GM12878 (cell line): Measurements from ENCODE around the gene SCAMP4. TPM values are rescaled to one million over a fixed set of nuclear protein-coding genes. Genes with fewer than 3 reads are reported as not detected.

Source experiments
- ATAC-seq: fragments of 200-7000 bp; cut with Tn5 transposase; 3 replicates; pipeline ENCODE4 v1.9.1; 2020; ENCODE audit warnings: mild to moderate bottlenecking, moderate library complexity
- BruUV-seq: library from RNA; stranded (reverse); fragments of 400-500 nt; replicated peaks from 2 replicates; lab custom pipeline; 2021; lab: Mats Ljungman, UMichigan
- CTCF ChIA-PET: fragments of 300-600 bp; sonication (Branson Sonifier 250); formaldehyde crosslinking; extraction: SDS; loops from one replicate; lab custom pipeline; 2021; ENCODE audit warnings: inconsistent platforms; lab: Yijun Ruan, JAX
- POLR2A ChIA-PET: fragments of 350-600 bp; formaldehyde crosslinking; extraction: SDS; loops from one replicate; lab custom pipeline; 2021; ENCODE audit warnings: inconsistent platforms; lab: Charles Lee
- RAD21 ChIA-PET: fragments of 300-600 bp; sonication (Branson Sonifier 250); formaldehyde crosslinking; loops from one replicate; lab custom pipeline; 2023; ENCODE audit warnings: antibody characterized with exemption; ENCODE audit not compliant: unreplicated experiment; lab: Charles Lee
- SMC1A ChIA-PET: fragments of 300-600 bp; sonication (Branson Sonifier 250); formaldehyde crosslinking; loops from one replicate; lab custom pipeline; 2023; ENCODE audit not compliant: unreplicated experiment, uncharacterized antibody; lab: Charles Lee
- DNase-seq: peaks from one replicate; pipeline ENCODE4 v3.0.0-alpha.2; 2011; ENCODE audit warnings: low read depth, low spot score
- FAIRE-seq: peaks from 3 replicates; lab custom pipeline; 2011; peaks lifted over from hg19 to GRCh38; lab: Jason Lieb, UNC
- H2AFZ ChIP-seq: 2 replicates; pipeline ENCODE4 v1.6.0; 2011; ENCODE audit warnings: low read depth, low read length, control low read depth; ENCODE audit not compliant: control insufficient read depth
- H3K27ac ChIP-seq: 2 replicates; pipeline ENCODE4 v1.5.1; 2011; ENCODE audit warnings: control low read depth; ENCODE audit not compliant: control insufficient read depth, insufficient read depth
- H3K27me3 ChIP-seq, 2 experiments: replicated peaks in 1 of 2; 2 replicates each; pipeline versions ENCODE4 v1.6.0 to v1.6.1; 2011; ENCODE audit warnings: low read length in 1 of 2; ENCODE audit not compliant: control insufficient read depth in 2 of 2, insufficient read depth in 2 of 2
- H3K36me3 ChIP-seq, 2 experiments: 2 replicates each; pipeline ENCODE4 v1.5.1; 2011; ENCODE audit warnings: low read length in 1 of 2; ENCODE audit not compliant: control insufficient read depth in 2 of 2, insufficient read depth in 2 of 2
- H3K4me1 ChIP-seq: 2 replicates; pipeline ENCODE4 v1.6.1; 2011; ENCODE audit warnings: mild to moderate bottlenecking, low read length, moderate library complexity, mixed read lengths; ENCODE audit not compliant: control insufficient read depth, insufficient read depth
- H3K4me2 ChIP-seq: 2 replicates; pipeline ENCODE4 v1.6.0; 2011; ENCODE audit warnings: control low read depth; ENCODE audit not compliant: control insufficient read depth, insufficient read depth
- H3K4me3 ChIP-seq: fragments of 200-600 bp; sonication (generic); 2 replicates; pipeline ENCODE4 v1.5.1; 2016
- H3K79me2 ChIP-seq: 2 replicates; pipeline ENCODE4 v1.6.0; 2011; ENCODE audit warnings: low read length; ENCODE audit not compliant: control insufficient read depth, insufficient read depth
- H3K9ac ChIP-seq: 2 replicates; pipeline ENCODE4 v1.8.0; 2011; ENCODE audit warnings: low read length, control low read depth, mixed read lengths; ENCODE audit not compliant: control insufficient read depth, insufficient read depth
- H3K9me3 ChIP-seq: replicated peaks from 3 replicates; pipeline ENCODE4 v1.5.1; 2011; ENCODE audit warnings: mild to moderate bottlenecking, low read length; ENCODE audit not compliant: control insufficient read depth, insufficient read depth
- H4K20me1 ChIP-seq: 2 replicates; pipeline ENCODE4 v1.6.0; 2011; ENCODE audit not compliant: control insufficient read depth, insufficient read depth
- BCL11A ChIP-seq: IDR thresholded peaks from 2 replicates; pipeline ENCODE4 v1.6.1; 2011; ENCODE audit warnings: low read depth, low read length
- BMI1 ChIP-seq: fragments of 450-650 bp; IDR thresholded peaks from 2 replicates; pipeline ENCODE4 v1.6.1; 2016; ENCODE audit warnings: mild to moderate bottlenecking, moderate library complexity, borderline replicate concordance
- CBX5 ChIP-seq: sonication (generic); IDR thresholded peaks from 2 replicates; pipeline ENCODE4 v1.6.1; 2016; ENCODE audit warnings: low read depth, moderate library complexity, mild to moderate bottlenecking, inconsistent platforms
- CREM ChIP-seq: IDR thresholded peaks from 2 replicates; pipeline ENCODE4 v1.6.1; 2014; ENCODE audit warnings: antibody characterized with exemption, low read depth
- FOXM1 ChIP-seq: IDR thresholded peaks from 2 replicates; pipeline ENCODE4 v1.6.1; 2012; ENCODE audit warnings: low read depth, mild to moderate bottlenecking, inconsistent platforms, low read length, moderate library complexity
- PAX8 ChIP-seq: fragments of 450-650 bp; IDR thresholded peaks from 2 replicates; pipeline ENCODE4 v1.6.1; 2017; ENCODE audit warnings: mild to moderate bottlenecking, moderate library complexity
- POLR2AphosphoS5 ChIP-seq: IDR thresholded peaks from 2 replicates; pipeline ENCODE4 v1.6.1; 2011; ENCODE audit warnings: mild to moderate bottlenecking, low read length, inconsistent platforms
- RB1 ChIP-seq: fragments of 450-650 bp; formaldehyde crosslinking; IDR thresholded peaks from 2 replicates; pipeline ENCODE4 v1.6.1; 2017; ENCODE audit warnings: mild to moderate bottlenecking, borderline replicate concordance
- SIX5 ChIP-seq: IDR thresholded peaks from 2 replicates; pipeline ENCODE4 v1.6.1; 2011; ENCODE audit warnings: mild to moderate bottlenecking, low read depth, low read length, moderate library complexity; ENCODE audit not compliant: severe bottlenecking
- SMC3 ChIP-seq: IDR thresholded peaks from 2 replicates; pipeline ENCODE4 v1.6.1; 2011; ENCODE audit warnings: low read length, improper control_type of control experiment, borderline replicate concordance
- STAT3 ChIP-seq: IDR thresholded peaks from 2 replicates; pipeline ENCODE4 v1.6.1; 2011; ENCODE audit warnings: low read depth, low read length, improper control_type of control experiment
- TBL1XR1 ChIP-seq: IDR thresholded peaks from 2 replicates; pipeline ENCODE4 v1.6.1; 2012; ENCODE audit warnings: low read depth, low read length, improper control_type of control experiment
- ZNF207 ChIP-seq: fragments of 450-650 bp; IDR thresholded peaks from 2 replicates; pipeline ENCODE4 v1.6.1; 2014; ENCODE audit warnings: antibody characterized with exemption, mild to moderate bottlenecking, borderline replicate concordance
- WGBS: methylation state at CpG from one replicate; pipeline ENCODE4 v1.1.6; 2016; ENCODE audit warnings: low lambda C conversion rate; ENCODE audit not compliant: insufficient replicate concordance, insufficient coverage; ENCODE audit errors: missing lambda C conversion rate; 5-methylcytosine and 5-hydroxymethylcytosine counted together
- in situ Hi-C: fragments of 300-500 bp; cut with MboI; formaldehyde crosslinking; loops from 9 replicates; pipeline ENCODE4 v1.14.3; 2018; ENCODE audit warnings: mixed read lengths
- intact Hi-C: fragments of 100-400 bp; cut with micrococcal nuclease; formaldehyde crosslinking; loops from one replicate; pipeline ENCODE4 v1.14.2; 2022; ENCODE audit not compliant: unreplicated experiment
- polyA plus RNA-seq, 11 experiments: library from polyadenylated mRNA; depleted of rRNA in 4 of 11; unstranded in 6 of 11; stranded (reverse) in 5 of 11; fragments of >200 nt; fragmentation: Nextera tagmentation in 4 of 11; fragmentation: Illumina TruSeq in 1 of 11; extraction: Ambion mirVana in 4 of 11; extraction: Trizol in 1 of 11; gene quantifications; 1 replicate in 1 of 11; 2 replicates in 10 of 11; pipeline versions ENCODE4 v1.2.1 to v1.2.3, GENCODE V29; 2011 to 2016; ENCODE audit warnings: inconsistent platforms in 2 of 11, missing spikeins in 2 of 11, low read depth in 1 of 11
- total RNA-seq, 4 experiments: library from RNA; depleted of rRNA in 3 of 4; stranded (reverse); fragments of >200 nt in 3 of 4; fragmentation: Illumina TruSeq in 1 of 4; extraction: Trizol in 1 of 4; gene quantifications; 2 replicates each; pipeline versions ENCODE4 v1.2.1 to v1.2.3, GENCODE V29; 2013 to 2021
- TF ChIP-seq, protein P1 (sequence below): fragments of 450-650 bp; IDR thresholded peaks from 2 replicates; pipeline ENCODE4 v1.6.1; 2017; ENCODE audit warnings: mild to moderate bottlenecking, low read depth, inconsistent platforms; ENCODE audit not compliant: poor library complexity, severe bottlenecking
- TF ChIP-seq, protein P2 (sequence below): fragments of 450-650 bp; formaldehyde crosslinking; IDR thresholded peaks from 2 replicates; pipeline ENCODE4 v1.4.0; 2022; ENCODE audit warnings: mild to moderate bottlenecking, moderate library complexity
- TF ChIP-seq, protein P3 (sequence below): IDR thresholded peaks from 2 replicates; pipeline ENCODE4 v1.6.1; 2011; ENCODE audit warnings: borderline replicate concordance, low read depth, mild to moderate bottlenecking, moderate library complexity, low read length; ENCODE audit not compliant: insufficient read depth, poor library complexity, severe bottlenecking

The SCAMP4 gene
- total and polyA plus RNA-seq, 10 of the 15 experiments (the other 5 are each of a cell fraction or from before 2014, with no cell fraction given) = 0.63 to 34.7 (median 12.8) TPM

DNA sequence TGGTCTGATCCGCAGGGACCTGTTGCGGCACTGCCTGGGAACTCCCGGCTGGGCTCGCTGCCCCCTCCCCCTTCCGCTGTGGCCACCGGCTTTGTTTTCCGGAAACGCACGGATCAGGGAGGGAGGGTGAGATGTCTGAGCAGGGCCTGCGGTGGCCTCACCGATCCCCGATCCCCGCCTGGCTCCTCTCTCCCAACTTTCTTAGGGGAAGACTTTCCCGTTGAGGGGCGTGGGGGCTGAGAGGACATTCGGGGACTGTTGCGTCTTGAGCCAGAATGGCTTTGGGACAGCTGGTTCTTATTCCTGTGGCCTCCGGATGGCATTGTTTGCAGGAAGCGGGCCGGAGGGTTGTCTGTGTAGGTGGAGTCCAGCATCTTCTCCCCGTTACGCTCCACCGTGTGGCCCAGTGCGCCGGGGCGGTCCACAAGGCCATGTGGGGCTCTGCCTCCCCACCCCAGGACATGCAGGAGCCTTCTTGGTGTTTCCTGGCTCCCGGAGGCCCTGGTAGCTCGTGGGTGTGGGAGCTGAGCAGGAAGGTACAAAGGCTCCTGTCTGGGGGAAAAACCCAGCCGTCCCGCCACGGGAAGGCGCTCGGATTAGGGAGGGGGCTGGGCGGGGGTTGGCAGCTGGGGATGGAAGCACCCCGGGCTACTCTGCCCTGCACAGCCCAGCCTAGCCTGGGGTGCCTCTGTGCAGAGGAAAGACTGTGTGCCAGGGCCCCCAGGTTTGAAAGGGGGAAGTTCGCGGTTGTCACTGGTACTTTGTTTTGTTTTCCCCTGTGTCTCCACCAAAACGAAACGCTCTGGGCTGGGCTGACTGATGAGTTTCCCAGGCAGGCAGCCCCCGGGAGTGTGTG lies 37.1 kb downstream of the SCAMP4 start:
- DNase-seq (peak; percentile 42), FAIRE-seq (peak; percentile 76), ATAC-seq (peak; percentile 77)
- SMC1A ChIA-PET = interaction anchor here (1.1 to 1.9 kb wide), 3 partner anchors 12 to 145 kb away, joined by 3 to 7 read pairs (median 6); no protein-coding TSS in a partner anchor
- intact Hi-C loops = no loop called here
- Histone ChIP-seq H3K4me3 (peak overlapping the region; percentile 98), H3K36me3 (no peaks in the 10 kb centered on the region; a peak in 1 of 4 replicates), H3K4me2 (peak overlapping the region; percentile 95), H3K9me3 (no peaks in the 10 kb centered on the region), H3K27ac (peak overlapping the region; percentile 76), H3K79me2 (peaks cover 59% of the 10 kb centered on the region), H3K4me1 (peaks cover 13% of the 10 kb centered on the region), H2AFZ (peak overlapping the region; percentile 35), H4K20me1 (peaks cover 5% of the 10 kb centered on the region; the same call in 1 of the 2 replicates), H3K9ac (peak overlapping the region; percentile 74), H3K27me3 (no peaks in the 10 kb centered on the region)
- in situ Hi-C loops = no loop called here
- CTCF ChIA-PET = interaction anchor here (0.5 to 2.5 kb wide), 10 partner anchors 9 to 397 kb away, joined by 3 to 10 read pairs (median 3); no protein-coding TSS in a partner anchor
- BruUV-seq = TSS peak; percentile 67
- POLR2A ChIA-PET = interaction anchor here (1.0 to 2.3 kb wide), 4 partner anchors 9 to 118 kb away, joined by 4 to 15 read pairs (median 4); no protein-coding TSS in a partner anchor
- under 1% methylated on average over 40 of the region's 40 CpGs for WGBS
- RAD21 ChIA-PET = interaction anchor here (0.7 to 1.2 kb wide), 3 partner anchors 38 to 68 kb away, joined by 3 to 5 read pairs (median 5); no protein-coding TSS in a partner anchor
- TF ChIP-seq CREM = 0 out of 2 replicates have a peak, but pooled peaks have one; percentile 4
- no peak for TF ChIP-seq SIX5
- no peak for TF ChIP-seq SMC3
- TF ChIP-seq ZNF207 = peak; percentile 71; the same call in 1 of the 2 replicates
- TF ChIP-seq, protein P1, sequence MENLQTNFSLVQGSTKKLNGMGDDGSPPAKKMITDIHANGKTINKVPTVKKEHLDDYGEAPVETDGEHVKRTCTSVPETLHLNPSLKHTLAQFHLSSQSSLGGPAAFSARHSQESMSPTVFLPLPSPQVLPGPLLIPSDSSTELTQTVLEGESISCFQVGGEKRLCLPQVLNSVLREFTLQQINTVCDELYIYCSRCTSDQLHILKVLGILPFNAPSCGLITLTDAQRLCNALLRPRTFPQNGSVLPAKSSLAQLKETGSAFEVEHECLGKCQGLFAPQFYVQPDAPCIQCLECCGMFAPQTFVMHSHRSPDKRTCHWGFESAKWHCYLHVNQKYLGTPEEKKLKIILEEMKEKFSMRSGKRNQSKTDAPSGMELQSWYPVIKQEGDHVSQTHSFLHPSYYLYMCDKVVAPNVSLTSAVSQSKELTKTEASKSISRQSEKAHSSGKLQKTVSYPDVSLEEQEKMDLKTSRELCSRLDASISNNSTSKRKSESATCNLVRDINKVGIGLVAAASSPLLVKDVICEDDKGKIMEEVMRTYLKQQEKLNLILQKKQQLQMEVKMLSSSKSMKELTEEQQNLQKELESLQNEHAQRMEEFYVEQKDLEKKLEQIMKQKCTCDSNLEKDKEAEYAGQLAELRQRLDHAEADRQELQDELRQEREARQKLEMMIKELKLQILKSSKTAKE = peak; percentile 21
- TF ChIP-seq, protein P2, sequence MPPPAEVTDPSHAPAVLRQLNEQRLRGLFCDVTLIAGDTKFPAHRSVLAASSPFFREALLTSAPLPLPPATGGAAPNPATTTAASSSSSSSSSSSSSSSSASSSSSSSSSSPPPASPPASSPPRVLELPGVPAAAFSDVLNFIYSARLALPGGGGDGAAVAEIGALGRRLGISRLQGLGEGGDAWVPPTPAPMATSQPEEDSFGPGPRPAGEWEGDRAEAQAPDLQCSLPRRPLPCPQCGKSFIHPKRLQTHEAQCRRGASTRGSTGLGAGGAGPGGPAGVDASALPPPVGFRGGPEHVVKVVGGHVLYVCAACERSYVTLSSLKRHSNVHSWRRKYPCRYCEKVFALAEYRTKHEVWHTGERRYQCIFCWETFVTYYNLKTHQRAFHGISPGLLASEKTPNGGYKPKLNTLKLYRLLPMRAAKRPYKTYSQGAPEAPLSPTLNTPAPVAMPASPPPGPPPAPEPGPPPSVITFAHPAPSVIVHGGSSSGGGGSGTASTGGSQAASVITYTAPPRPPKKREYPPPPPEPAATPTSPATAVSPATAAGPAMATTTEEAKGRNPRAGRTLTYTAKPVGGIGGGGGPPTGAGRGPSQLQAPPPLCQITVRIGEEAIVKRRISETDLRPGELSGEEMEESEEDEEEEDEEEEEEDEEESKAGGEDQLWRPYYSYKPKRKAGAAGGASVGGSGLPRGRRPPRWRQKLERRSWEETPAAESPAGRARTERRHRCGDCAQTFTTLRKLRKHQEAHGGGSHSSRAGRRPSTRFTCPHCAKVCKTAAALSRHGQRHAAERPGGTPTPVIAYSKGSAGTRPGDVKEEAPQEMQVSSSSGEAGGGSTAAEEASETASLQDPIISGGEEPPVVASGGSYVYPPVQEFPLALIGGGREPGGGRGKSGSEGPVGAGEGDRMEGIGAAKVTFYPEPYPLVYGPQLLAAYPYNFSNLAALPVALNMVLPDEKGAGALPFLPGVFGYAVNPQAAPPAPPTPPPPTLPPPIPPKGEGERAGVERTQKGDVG (CRISPR knock-in tag) = no peak
- no peak for TF ChIP-seq BCL11A
- no peak for TF ChIP-seq FOXM1
- no peak for TF ChIP-seq RB1
- TF ChIP-seq STAT3 = no peak
- TF ChIP-seq CBX5 = no peak
- TF ChIP-seq BMI1 = no peak
- no peak for TF ChIP-seq PAX8
- TF ChIP-seq, protein P3, sequence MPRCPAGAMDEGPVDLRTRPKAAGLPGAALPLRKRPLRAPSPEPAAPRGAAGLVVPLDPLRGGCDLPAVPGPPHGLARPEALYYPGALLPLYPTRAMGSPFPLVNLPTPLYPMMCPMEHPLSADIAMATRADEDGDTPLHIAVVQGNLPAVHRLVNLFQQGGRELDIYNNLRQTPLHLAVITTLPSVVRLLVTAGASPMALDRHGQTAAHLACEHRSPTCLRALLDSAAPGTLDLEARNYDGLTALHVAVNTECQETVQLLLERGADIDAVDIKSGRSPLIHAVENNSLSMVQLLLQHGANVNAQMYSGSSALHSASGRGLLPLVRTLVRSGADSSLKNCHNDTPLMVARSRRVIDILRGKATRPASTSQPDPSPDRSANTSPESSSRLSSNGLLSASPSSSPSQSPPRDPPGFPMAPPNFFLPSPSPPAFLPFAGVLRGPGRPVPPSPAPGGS = no peak
- 0 out of 2 replicates have a peak, but pooled peaks have one; percentile 18 for TF ChIP-seq TBL1XR1
- TF ChIP-seq POLR2AphosphoS5 = no peak; the same call in 1 of the 2 replicates
